ENCODE data around the gene MTHFD2L. TPM values are rescaled to one million over a fixed set of nuclear protein-coding genes. Genes with fewer than 3 reads are reported as not detected.

The MTHFD2L gene
- total and polyA plus RNA-seq, 9 of the 15 experiments (the other 6 are each of a cell fraction or from before 2014, with no cell fraction given) = 10.0 to 39.0 (median 26.0) TPM

DNA sequence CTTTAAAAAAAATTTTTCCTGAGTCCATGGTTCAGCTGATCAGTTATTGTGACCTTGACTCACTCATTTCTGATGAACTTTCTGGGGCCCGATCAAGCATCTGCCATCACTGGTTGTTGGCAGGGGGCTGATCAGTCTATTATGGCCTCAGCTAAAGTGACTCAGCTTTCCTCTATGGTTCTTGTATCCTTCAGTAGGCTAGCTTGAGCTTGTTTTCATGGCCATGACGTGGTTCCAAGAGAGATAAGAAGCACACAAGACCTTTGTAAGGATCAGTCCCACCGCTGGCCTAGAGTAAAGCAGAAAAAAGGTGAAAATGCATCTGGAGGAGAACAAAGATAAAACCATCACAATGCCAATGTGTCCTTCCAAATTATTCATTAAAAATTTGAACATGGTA is 120.6 kb downstream of the MTHFD2L start (continued):
- no peak for TF ChIP-seq ZNF274 (IDR thresholded peaks at IDR 0.05; ENCODE audit: borderline replicate concordance, low read depth, low read length)
- peak; percentile 52 for TF ChIP-seq C11orf30 (IDR thresholded peaks at IDR 0.05; ENCODE audit: low read depth)
- no peak for TF ChIP-seq MXI1 (IDR thresholded peaks at IDR 0.05; ENCODE audit: low read depth, low read length)
- TF ChIP-seq HIVEP1 (CRISPR knock-in tag; IDR thresholded peaks at IDR 0.05) = no peak
- no peak for TF ChIP-seq CEBPG (CRISPR knock-in tag; IDR thresholded peaks at IDR 0.05)
- TF ChIP-seq CEBPG (tag; conservative IDR thresholded peaks at IDR 0.05 in 1 of 2, IDR thresholded peaks at IDR 0.05 in 1 of 2) = no peak

DNA sequence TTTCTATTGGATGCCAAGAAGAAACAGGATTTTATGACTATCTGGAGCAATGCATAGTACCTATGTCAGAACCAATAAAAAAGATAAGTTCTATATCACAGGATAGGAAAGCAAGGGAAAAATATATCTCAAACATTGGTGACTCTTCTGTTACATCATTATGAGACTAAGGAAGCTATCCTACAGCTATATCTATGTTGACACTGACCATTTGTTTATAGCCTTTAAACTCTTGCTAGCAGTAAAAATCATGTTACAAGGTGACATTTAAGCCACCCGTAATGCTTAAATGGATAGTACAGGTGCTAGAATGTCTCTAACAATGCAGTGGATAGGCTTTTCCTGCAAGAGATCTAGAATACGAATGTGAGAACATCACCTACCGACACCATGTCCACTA is 121.8 kb downstream of the MTHFD2L start:
- H3K27me3 ChIP-seq (ENCODE audit: control insufficient read depth in 2 of 2, insufficient read depth in 2 of 2, low read length in 2 of 2) = no peaks in the 10 kb centered on the region
- ATAC-seq (no peak), DNase-seq (ENCODE audit: extremely low read depth in 1 of 4, low spot score in 3 of 4) (no peak), FAIRE-seq (no peak)
- CTCF ChIA-PET (ENCODE audit: low intra/inter-chr PET ratio) = no interaction called here
- H3K4me1 ChIP-seq (replicated peaks in 1 of 2; ENCODE audit: control insufficient read depth in 2 of 2, insufficient read depth in 2 of 2, low read length in 2 of 2) = peaks cover 0 to 7% of the 10 kb centered on the region in 2 experiments; a peak in 2 of 5 replicates
- H3K4me2 ChIP-seq (ENCODE audit: insufficient read depth, low read length) = no peak overlapping the region
- in situ Hi-C loops (cut with MboI) = no loop called here
- H4K20me1 ChIP-seq (replicated peaks; ENCODE audit: control insufficient read depth, insufficient read depth, low read length) = no peaks in the 10 kb centered on the region
- H3K27ac ChIP-seq (ENCODE audit: extremely low read depth, low read depth, low read length) = no peak overlapping the region
- no peak overlapping the region for H2AFZ ChIP-seq (ENCODE audit: low read depth, low read length)
- H3K36me3 ChIP-seq (ENCODE audit: control insufficient read depth, insufficient read depth, low read length) = peaks cover 50% of the 10 kb centered on the region
- H3K79me2 ChIP-seq (ENCODE audit: control insufficient read depth, insufficient read depth, low read length) = peaks cover 33% of the 10 kb centered on the region
- POLR2A ChIA-PET = no interaction called here
- no peak overlapping the region for H3K4me3 ChIP-seq
- H3K9me3 ChIP-seq (replicated peaks; ENCODE audit: control insufficient read depth, insufficient read depth, low read depth, low read length) = no peaks in the 10 kb centered on the region
- H3K9me1 ChIP-seq (ENCODE audit: control insufficient read depth, insufficient read depth, low read length) = no peaks in the 10 kb centered on the region
- 93% methylated on average over 3 of the region's 3 CpGs for WGBS (ENCODE audit: insufficient coverage, low coverage, missing lambda C conversion rate)
- H3K9ac ChIP-seq (ENCODE audit: insufficient read depth in 1 of 2, low read depth in 2 of 2, low read length in 2 of 2) = no peak overlapping the region
- TF ChIP-seq CHD2 (IDR thresholded peaks at IDR 0.05; ENCODE audit: low read depth, low read length) = no peak
- TF ChIP-seq, protein P1, sequence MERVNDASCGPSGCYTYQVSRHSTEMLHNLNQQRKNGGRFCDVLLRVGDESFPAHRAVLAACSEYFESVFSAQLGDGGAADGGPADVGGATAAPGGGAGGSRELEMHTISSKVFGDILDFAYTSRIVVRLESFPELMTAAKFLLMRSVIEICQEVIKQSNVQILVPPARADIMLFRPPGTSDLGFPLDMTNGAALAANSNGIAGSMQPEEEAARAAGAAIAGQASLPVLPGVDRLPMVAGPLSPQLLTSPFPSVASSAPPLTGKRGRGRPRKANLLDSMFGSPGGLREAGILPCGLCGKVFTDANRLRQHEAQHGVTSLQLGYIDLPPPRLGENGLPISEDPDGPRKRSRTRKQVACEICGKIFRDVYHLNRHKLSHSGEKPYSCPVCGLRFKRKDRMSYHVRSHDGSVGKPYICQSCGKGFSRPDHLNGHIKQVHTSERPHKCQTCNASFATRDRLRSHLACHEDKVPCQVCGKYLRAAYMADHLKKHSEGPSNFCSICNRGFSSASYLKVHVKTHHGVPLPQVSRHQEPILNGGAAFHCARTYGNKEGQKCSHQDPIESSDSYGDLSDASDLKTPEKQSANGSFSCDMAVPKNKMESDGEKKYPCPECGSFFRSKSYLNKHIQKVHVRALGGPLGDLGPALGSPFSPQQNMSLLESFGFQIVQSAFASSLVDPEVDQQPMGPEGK (CRISPR knock-in tag; IDR thresholded peaks at IDR 0.05; ENCODE audit: borderline replicate concordance) = no peak
- TF ChIP-seq CHD1 (IDR thresholded peaks at IDR 0.05; ENCODE audit: low read length) = no peak
- no peak for TF ChIP-seq ZFP36 (IDR thresholded peaks at IDR 0.05; ENCODE audit: low read depth, low read length, partially characterized antibody)
- no peak for TF ChIP-seq ZNF133 (CRISPR knock-in tag; IDR thresholded peaks at IDR 0.05)
- TF ChIP-seq TAF7 (tag; IDR thresholded peaks at IDR 0.05) = no peak
- TF ChIP-seq SMC3 (conservative IDR thresholded peaks at IDR 0.05; ENCODE audit: insufficient read depth, low read depth, low read length) = no peak
- no peak for TF ChIP-seq TAF15 (IDR thresholded peaks at IDR 0.05; ENCODE audit: low read depth, low read length)
- no peak for TF ChIP-seq EZH2 (IDR thresholded peaks at IDR 0.05; ENCODE audit: borderline replicate concordance, low read depth, low read length)
- no TSS peak for BruUV-seq (replicated peaks)
- intact Hi-C loops (cut with micrococcal nuclease) = no loop called here

All from K562 (cell line).